Stimulated activated CD8-positive, alpha-beta memory T cell treated with anti-CD3 and anti-CD28 coated beads, Interleukin-7, amount 100 ng/mL, for 1 hour (primary cell): ENCODE results near the gene SCAP.
A peak's percentile ranks its signal among the peaks of the same experiment; 100 is the strongest.

Experiments
- DNase-seq, 2 donors: peaks; one replicate each; pipeline ENCODE4 v3.0.0-alpha.2; 2020; ENCODE audit warnings: low read depth in 2 of 2

The SCAP gene

DNA sequence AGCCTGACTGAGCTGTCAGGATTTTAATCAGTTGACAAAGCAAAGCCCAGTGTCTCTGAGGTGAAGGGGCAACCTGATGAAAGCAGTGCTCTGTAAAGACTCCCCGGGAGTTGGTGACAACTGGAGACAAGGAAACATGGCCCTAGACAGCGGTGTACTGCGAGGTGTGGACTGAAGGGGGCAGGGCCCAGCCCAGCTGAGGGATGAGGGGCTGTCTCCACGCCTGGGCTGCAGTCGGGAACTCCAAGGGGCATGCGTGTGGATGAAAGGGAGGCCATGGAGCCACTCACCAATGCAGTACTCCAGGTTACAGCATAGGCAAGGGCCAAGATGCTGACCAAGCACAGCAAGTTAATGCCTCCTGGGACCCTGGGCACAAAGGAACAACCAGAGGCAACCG, 45.1 kb downstream of the SCAP start:
- DNase-seq: no peak

DNA sequence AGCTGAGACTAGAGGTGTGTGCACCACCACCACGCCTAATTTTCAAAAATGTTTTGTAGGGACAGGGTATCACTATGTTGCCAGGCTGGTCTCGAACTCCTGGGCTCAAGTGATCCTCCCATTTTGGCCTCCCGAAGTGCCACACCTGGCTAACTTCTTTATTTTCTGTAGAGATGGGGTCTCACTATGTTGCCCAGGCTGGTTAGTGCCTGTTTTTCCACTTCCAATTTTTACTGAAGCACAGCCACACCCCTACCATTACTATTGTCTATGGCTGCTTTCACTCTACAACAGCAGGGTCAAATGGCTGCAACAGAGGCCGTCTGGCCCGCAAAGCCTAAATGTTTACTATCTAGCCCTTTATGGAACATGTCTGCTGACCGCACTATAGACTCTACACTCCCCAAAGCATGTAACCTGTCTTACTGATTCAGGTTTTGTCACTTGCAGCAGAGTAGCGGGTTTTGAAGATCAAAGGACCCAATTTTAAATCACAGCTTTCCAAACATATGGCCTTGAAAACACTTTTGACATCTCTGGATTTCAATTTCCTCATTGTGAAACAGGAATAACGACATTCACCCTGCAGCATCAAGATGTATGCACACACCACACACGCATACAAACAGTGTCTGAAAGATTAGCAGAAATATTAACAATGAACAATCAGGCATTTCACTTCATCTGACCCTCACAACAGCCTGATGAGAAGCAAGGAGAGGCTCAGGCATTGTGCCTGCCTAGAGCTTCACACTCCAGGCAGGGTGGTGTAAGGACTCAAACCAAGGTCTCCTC, 46.1 kb downstream of the SCAP start:
- no peak for DNase-seq

DNA sequence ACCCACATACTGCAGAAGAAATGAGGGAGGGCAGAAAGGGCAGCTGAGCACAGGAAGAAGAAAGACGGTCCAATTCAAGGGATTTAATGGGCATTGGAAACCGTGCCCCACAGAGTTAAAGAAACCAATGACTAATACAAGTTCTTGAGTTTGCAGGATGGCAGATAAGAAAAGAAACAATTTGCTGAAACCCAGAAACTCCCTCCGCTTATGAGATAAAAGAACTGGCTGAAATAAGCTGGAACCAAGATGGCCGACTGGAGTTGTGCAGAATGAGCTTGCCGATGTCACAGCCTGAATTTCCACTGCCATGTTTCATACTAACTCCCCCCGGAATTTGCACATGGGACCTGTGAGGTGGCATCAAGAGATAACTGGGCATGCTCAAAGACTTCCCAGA, 47.1 kb downstream of the SCAP start:
- DNase-seq: no peak

DNA sequence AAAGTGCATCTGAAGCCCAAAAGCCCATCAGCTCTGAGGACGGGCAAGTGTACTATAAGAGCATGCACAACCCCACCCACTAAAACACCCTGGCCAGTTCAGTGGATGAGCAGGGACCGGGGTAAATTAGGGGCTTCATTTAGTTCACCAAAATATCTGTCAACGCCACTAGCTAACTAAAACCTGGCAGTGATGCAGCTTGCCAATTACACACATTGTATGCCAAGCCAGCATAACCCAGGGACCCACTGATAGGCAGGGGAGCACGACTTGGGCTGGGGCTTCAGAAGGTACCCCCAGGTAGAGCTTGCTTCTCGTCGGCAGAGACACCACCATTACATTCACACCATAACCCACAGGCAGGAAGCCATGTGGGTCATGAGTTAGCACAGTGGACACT, 47.9 kb downstream of the SCAP start:
- DNase-seq: no peak

DNA sequence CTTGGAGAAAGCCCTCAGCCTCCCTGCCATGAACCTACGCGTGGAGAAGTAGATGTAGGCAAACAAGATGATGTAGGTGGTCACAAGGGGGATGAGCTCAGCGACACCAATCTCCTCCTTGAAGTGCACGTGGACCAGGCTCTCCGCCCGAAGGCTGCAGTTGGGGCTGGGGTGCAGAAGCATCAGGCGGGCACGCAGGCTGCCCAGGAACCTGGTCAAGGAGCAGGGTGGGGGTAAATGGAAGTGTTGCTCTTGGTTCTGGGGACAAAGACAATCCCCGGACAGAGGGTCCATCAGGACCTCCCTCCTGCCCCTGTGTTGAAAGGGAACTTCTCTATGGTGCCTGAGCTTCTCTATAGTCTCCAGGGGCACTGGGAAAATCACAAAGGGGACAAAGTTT, 49.8 kb downstream of the SCAP start:
- no peak for DNase-seq

DNA sequence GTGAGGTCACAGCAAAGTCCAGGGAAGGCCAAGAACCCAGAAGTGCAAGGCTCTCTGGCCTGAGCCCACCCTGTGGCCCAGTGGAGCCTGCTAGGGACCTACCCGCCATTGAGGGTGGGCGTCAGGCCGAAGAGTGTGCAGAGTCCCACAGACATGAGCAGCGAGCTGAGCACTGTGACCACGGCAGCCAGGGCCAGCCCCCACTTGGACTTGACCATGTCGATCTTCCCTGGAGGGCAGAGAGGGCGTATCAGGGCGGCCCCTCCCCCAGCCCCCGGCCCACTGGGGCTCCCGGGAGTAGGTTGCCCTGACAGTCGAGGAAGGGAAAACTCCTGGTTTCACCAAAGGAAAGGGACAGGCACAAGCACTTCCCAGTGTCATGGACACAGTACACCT, 50.4 kb downstream of the SCAP start:
- DNase-seq: no peak

DNA sequence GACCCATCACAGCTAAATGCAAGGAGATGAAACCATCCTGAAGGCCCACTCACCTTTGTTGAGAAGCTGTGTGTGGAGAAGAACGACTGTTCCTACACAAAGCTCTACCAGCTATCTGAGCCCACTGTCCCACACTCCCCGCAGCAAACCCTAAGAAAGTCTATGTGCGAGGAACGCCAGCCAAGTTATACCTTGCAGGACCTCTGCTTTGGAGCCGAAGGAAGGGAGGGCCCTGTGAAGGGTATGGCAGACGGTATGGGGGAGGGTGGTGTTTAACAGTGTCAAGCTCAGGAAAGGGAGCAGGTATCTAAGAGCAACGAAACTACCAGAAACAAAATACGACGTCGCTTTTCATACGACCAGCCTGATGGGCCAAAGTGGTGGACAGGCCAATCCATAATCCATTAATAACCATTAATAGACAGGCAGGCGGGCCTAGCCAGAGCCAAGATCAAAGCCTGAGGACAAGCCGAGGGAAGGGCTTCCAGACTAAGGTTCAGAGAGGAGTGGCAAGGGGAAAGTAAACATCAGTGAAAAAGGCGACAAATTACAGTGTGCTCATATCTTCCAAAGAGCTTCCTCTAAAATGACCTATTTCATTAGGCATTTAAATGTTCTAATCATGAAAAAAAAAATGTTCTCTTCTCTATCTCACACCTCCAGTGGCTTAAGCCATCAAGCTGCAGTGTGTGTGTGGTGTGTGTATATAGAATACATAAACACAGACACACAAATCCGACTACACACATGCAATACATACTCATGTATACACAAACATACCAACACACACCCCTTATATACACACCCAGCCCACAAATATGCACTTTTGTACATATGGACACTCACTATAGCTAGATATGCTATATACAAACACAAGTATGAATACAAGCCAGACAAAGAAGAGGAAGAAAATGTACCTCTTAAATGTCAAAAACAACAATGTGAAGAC, 51.0 kb downstream of the SCAP start:
- no peak for DNase-seq

DNA sequence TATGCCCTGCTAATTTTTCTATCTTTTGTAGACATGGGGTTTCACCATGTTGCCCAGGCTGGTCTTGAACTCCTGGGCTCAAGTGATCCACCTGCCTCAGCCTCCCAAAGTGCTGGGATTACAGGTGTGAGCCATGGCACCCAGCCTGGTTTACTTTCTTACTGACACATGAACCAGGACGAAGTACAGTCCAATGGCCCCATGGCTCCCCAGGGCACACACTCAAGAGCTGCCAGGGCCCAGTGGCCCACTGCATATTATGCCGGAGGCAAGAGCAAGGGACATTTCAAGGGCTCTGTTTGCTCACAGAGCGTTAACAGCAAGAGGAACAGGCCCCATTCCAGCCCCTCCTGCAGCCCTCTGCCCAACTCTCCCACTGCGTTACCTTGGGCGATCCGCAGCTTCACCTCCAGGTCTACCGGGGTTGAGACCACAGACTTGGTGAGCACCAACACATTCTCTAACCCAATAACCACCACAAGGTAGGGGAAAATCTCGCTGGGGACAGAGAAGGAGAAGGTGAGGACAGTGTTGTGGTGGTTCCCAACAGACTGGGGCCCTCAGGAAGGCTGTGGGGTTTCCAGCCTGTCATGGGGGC, 52.1 kb downstream of the SCAP start:
- no peak for DNase-seq

DNA sequence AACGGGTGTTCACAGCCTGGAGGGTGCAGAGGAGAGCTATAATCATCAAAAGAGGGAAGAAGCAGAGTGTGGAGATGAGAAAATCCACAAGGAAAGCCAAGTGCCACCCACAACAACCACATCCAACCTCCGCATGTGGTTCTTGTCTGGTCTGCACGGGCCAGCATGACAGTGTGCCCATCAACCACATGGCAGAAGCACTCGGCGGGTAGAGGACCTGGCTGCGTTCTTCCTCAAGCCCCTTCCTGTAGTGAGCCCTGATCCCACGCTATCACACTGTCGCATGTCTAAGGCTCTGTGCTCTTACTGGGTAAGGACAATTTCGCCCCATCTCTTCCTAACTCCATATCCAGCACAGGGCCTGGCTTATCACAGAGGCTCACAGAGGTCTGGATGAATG, 53.0 kb downstream of the SCAP start:
- no peak for DNase-seq

DNA sequence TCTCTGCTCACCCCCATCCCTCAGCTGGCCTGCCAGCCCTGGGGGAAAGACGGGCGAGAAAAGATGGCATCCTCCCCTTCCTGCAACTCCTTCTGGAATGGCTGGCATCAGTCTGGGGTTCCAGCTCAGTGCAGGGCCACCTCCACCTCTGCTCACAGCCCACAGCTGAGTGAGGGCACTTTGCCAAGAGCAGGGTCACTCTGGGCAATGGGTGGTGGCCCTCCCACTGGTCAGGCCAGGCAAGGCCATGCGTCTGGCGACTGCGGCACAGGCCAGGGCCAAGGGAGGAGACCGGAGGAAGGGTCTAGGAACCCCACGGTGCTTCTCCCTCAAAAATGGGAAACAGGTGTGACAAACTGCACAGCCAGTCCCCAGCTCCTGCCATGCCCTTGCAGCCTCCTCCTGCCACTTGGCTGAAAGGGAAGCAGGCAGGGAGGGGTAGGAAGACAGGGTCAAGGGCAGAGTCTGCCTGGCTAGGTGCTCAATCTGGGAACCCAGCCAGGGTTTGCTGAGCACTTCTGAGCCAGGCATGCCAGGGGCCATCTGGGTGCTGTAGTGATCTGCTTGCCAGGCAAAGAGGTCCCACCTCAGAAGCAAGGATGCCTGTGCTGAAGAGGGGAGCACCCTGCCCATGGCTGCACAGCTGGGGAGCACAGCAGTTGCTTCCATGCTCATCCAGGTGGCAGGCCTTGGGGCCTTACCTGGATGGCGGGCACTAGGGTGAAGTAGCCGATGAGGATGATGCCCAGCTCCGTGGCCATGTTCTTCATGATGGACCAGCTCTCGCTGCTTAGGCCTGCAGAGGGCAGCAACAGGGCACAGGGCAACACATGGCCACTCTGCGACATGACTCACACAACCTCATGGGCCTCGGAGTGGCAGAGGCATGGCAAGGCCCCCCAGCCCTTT, 53.7 kb downstream of the SCAP start:
- DNase-seq: no peak

DNA sequence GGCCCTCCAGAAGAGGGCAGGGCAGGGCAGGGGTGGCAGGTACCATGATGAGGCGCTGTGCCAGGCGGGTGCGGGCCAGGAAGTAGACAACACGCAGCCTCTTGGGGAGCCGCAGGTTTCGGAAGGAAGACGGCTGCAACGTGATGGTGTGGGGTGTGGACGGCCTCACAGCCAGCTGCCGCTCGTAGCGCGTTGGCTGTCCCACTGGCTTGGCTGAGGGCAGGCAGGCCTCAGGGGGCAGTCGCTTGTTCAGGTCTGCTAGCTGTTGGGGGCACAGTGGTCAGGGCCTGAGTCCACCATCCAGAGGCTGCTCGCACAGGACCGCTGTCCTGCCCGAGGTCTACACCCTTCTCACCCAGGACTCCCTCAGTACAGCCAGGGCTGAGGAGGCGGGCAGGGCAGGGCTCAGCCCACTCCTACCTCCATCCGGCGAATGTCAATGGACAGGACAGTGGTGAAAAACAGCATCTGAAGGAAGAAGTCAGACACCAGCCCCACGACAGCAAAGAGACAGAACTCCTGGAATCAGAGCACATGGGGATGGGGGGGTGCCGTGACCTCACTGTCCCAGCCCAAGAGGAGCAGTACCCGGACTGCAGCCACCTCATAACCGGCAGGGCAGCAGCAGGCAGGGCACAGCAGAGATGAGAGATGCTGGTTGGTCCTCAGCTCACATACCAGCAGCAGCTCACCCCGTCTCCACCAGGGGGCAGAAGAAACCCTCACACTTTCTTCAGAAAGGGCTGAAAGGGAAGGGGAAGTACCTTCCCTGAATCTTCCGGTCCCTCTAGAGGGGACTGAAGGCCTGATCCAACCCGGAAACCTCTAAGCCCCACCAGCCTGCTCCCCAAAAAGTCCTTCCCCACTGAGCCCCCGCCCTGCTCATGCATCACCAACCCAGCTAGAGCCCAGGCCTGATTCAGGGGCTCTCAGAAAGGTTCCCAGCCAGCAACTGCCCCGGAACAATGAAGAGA, 54.9 kb downstream of the SCAP start:
- peak; percentile 67 to 76 for DNase-seq

DNA sequence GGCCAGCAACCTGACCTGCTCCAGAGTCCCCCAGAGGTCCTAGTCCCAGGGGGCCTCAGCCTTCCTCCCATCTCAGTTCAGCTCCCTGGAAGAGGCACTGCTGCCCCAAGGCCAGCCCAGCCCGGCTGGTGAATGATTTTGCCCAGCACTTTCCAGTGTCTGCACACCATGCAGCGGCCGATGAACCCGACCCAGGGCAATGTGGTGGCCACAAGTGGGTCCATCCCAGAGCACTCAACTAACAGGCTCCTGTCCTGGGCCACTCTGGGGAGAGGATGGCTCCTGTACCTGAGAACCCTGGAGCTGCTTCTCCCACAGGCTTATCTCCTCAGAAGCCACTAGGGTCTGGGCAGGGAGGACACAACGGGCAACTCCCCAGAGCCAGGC, 55.7 kb downstream of the SCAP start:
- no peak for DNase-seq

DNA sequence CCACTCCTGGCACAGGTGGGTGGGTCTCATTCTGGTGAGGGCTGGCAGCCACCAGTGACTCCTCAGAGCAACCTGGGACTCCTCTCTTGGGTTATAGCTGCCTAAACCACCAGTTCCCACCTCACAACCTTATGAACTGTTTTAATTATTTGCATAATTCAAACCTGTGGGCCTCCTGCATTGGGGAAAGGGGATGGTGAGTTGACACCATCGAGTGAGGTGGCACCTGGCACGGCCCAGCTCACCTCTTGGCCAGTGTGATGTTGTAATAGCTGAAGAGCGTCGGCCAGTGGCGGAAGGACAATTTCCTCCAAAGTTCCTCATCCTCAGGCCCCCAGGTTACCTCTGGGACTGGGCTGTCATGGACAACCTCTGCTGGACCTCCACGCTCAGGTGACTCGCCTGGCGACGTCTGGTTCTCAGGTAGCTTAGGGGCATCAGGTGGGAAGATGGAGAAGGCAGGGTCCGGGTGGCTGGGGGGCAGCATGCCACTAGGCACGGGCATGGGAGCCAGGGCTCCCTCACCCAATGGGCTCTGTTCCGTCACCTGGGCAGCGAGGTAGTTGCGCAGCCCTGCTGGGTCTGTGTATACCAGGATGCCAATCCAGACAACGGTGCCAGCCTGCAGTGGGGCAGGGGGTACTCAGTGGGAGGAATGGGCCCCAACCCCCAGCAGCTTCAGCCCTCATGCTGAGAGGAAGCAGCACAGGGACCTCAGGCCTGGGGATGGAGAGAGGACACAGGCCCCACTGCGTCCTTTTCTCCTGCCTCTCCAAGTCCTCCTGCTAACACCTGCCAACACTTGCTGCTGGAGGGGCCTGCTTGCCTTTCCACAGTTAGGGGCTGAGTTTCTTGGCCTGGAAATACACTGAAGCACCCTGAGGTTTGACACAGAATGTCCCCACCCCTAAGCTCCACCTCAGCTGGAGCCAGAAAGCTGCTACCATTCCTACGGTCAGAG, 56.4 kb downstream of the SCAP start:
- DNase-seq: no peak

DNA sequence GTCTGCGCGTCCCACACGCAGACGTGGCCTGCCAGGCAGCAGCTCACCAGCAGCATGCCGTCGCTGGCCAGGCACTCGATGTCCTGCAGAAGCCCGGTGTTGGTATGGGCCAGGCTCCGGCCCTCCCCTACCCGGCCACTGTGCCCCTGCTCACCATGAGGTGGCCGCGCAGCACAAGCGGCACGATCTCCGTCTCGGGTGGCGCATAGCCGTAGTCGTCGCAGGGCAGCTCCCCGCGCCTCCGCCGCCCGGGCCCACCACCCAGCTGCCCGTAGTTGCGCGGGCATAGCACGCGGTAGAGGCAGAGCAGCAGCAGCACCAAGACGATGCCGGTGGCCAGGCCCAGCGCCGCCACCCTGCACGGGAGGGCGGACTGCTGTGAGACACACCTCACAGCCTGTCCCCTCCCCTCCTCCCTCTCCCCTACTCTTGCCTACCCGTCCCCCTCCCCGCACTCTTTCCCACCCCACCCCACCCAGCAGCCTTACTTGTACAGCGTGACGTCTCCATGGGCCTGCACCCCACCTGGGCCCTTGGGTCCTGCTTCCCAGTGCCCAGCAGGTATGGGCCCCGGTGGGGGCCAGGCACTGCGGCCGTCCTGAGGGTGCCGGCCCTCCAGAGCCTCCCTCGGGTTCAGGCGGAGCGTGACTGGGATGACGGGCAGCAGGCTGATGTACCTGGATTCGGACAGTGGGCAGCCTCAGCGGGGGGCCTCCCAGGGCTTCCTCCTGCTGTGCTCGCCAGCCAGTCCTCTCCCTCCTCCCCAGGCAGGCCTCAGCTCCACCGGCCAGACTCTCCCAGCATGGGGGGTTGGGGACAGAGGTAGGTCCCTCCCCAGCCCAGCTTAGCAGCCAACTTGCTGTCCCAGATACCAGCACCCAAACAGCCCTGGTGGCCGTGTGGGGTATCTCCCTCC, 57.3 kb downstream of the SCAP start:
- no peak for DNase-seq

DNA sequence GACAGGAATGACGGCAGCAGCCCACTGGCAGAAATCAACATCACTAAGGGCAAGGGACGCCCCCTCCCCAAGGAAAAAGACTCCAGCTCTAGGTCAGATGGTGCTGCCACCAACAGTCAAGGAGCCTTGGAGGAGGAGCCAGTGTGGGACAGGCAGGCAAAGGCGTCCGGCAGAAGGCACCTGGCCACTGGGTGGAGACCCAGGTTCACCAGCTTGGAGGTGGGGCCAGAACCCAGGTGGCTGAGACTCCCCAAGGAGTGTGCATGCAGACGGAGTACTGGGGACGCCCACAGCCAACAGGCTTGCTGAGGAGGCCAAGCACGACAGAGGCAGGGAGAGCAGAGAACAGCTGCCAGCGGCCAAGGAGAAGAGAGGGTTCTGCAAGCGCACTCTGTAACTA, 59.7 kb downstream of the SCAP start:
- DNase-seq: no peak

DNA sequence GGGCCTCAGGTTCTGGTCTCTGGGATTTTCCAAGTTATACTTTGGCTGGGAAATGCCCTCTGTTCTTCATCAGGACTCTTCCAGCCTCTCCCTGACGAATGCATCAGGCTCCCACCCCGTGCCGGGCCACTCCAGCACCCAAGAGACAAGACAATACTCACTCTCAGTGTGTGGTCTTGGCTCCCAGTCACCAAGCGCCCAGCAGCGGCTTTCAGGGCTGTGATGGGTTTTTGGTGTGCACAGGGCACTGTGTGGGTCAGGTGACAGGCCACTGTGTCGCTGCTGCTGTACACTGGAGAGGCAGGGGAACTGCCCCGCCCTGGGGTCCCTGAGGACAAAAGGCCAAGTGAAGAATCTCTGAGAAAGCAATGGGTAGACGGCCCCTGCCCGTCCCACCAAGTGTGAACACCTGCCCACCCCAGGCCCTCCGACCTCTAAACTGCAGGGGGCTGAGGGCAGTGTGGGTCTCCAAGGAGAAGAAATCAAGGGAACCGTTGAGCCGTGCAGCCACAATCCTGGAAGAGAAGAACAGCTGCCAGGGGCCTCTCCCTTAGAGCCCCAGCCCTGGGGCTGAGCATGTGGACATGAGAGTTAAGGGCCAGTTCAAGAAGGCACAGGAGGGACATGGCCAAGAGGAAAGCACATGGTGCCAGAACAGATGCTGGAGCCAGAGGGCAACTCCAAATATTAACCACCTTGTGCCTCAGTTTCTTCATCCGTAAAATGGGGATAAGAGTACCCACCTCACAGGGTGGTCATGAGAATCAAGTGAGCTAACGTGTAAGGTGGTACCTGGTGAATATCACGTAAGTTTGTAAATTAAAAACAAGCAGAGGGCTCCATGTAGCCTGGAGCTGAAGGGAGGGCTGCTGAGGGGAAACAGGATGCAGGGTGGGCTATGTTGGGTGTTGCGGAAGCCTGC, 60.8 kb downstream of the SCAP start:
- DNase-seq: no peak

DNA sequence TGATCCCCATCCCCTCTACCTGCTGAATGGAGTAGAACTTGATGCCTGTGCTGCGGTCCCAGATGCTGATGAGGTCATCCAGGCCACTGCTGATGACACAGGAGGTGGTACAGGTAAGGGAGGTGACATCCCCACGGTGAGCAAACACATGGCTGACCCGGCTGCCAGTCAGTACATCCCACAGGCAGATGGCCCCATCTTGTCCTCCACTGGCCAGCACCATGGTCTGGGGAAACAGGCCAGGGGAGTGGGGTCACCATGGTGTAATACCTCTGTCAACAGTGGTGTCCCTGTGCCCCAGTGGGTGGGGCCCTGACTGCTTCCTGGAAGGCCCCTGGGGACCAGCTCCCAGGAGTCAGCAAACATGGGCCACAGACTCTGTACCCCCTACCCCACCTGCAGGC, 61.6 kb downstream of the SCAP start:
- DNase-seq: no peak
